Natural killer cell (primary cell): ENCODE data around the gene FXYD1. TPM values are rescaled to one million over a fixed set of nuclear protein-coding genes. Genes with fewer than 3 reads are reported as not detected.

Source experiments
- ATAC-seq, 3 donors: fragments of 150-1000 bp in 2 of 3; fragments of 200-7000 bp in 1 of 3; cut with Tn5 transposase; 1 replicate in 1 of 3; 2 replicates in 2 of 3; pipeline ENCODE4 v1.10.0; 2021; ENCODE audit warnings: mild to moderate bottlenecking in 2 of 3, moderate library complexity in 2 of 3
- DNase-seq, 2 donors: peaks; one replicate each; pipeline versions ENCODE4 v3.0.0 to v3.0.0-alpha.2; 2013 to 2021; ENCODE audit warnings: mixed read lengths in 1 of 2
- H3K27ac ChIP-seq: one replicate; pipeline ENCODE4 v1.5.1; 2013; ENCODE audit warnings: mild to moderate bottlenecking, low read length
- H3K27me3 ChIP-seq: one replicate; pipeline ENCODE4 v1.6.1; 2013; ENCODE audit warnings: low read length; ENCODE audit not compliant: control insufficient read depth, insufficient read depth
- H3K36me3 ChIP-seq: one replicate; pipeline ENCODE4 v1.6.1; 2013; ENCODE audit warnings: low read length; ENCODE audit not compliant: control insufficient read depth, insufficient read depth
- H3K4me1 ChIP-seq: one replicate; pipeline ENCODE4 v1.6.1; 2013; ENCODE audit warnings: low read length; ENCODE audit not compliant: control insufficient read depth, insufficient read depth
- H3K4me3 ChIP-seq: one replicate; pipeline ENCODE4 v1.5.1; 2013; ENCODE audit warnings: low read length
- H3K9me3 ChIP-seq: one replicate; pipeline ENCODE4 v1.6.1; 2013; ENCODE audit warnings: low read length; ENCODE audit not compliant: control insufficient read depth, insufficient read depth
- H3K27ac Mint-ChIP-seq, 2 donors: one replicate each; pipeline ENCODE4 v1.8.0; 2022; ENCODE audit warnings: mild to moderate bottlenecking in 2 of 2, mixed read lengths in 2 of 2, moderate library complexity in 1 of 2
- H3K27me3 Mint-ChIP-seq, 2 donors: one replicate each; pipeline ENCODE4 v1.8.0; 2022; ENCODE audit warnings: low read depth in 2 of 2, mixed read lengths in 2 of 2
- H3K36me3 Mint-ChIP-seq: one replicate; pipeline ENCODE4 v1.8.0; 2022; ENCODE audit warnings: mixed read lengths
- H3K4me1 Mint-ChIP-seq, 2 donors: one replicate each; pipeline ENCODE4 v1.8.0; 2022; ENCODE audit warnings: mixed read lengths in 2 of 2
- H3K4me3 Mint-ChIP-seq: one replicate; pipeline ENCODE4 v1.8.0; 2022; ENCODE audit warnings: mild to moderate bottlenecking, moderate library complexity, mixed read lengths
- H3K9me3 Mint-ChIP-seq, 2 donors: one replicate each; pipeline ENCODE4 v1.8.0; 2022; ENCODE audit warnings: mixed read lengths in 2 of 2
- WGBS: methylation state at CpG from one replicate; pipeline ENCODE4 v1.1.7; 2013; ENCODE audit warnings: missing lambda C conversion rate; ENCODE audit not compliant: insufficient coverage; 5-methylcytosine and 5-hydroxymethylcytosine counted together
- intact Hi-C: fragments of 100-400 bp; cut with micrococcal nuclease; formaldehyde crosslinking; loops from one replicate; pipeline ENCODE4 v1.14.2; 2022
- total RNA-seq, 4 donors: library from RNA; stranded (reverse); fragments of 120-200 nt in 1 of 4; gene quantifications; one replicate each; pipeline versions ENCODE4 v1.2.3 to v1.2.4, GENCODE V29; 2013 to 2022
- TF ChIP-seq, protein P1 (sequence below): fragments of 200-600 bp; IDR thresholded peaks from one replicate; pipeline ENCODE4 v1.8.0; 2022; ENCODE audit warnings: antibody characterized with exemption

FXYD1 gene
- total RNA-seq, 3 donors from 2014 or later (not counting 1 experiment from before 2014, with no cell fraction given) = not detected

DNA sequence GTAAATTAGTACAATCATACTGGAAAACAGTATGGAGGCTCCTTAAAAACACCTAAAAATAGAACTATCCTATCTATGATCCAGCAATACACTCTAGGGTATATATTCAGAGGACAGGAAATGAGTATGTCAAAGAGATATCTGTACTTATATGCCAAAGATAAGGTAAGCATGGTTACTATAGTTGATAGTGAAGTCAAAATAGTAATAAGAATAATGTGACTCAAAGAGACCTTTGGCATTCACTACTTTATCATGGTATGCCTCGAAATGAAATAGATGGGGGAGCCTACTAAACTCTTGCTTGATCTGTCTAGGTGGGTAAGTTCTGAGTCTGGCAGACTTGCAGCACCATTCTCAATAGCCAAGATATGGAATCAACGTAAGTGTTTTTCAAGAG is 46.3 kb downstream of the FXYD1 start:
- no peaks in the 10 kb centered on the region for H3K9me3 ChIP-seq
- Mint-ChIP-seq H3K27ac (no peak overlapping the region), H3K27me3 (no peaks in the 10 kb centered on the region), H3K4me3 (no peak overlapping the region), H3K9me3 (no peaks in the 10 kb centered on the region), H3K4me1 (no peaks in the 10 kb centered on the region), H3K36me3 (no peaks in the 10 kb centered on the region)
- H3K27ac ChIP-seq = no peak overlapping the region
- no peak overlapping the region for H3K4me3 ChIP-seq
- no peaks in the 10 kb centered on the region for H3K36me3 ChIP-seq
- WGBS = 81% methylated on average over 2 of the region's 2 CpGs
- no peak for DNase-seq
- H3K27me3 ChIP-seq = no peaks in the 10 kb centered on the region
- no peak for ATAC-seq
- TF ChIP-seq, protein P1, sequence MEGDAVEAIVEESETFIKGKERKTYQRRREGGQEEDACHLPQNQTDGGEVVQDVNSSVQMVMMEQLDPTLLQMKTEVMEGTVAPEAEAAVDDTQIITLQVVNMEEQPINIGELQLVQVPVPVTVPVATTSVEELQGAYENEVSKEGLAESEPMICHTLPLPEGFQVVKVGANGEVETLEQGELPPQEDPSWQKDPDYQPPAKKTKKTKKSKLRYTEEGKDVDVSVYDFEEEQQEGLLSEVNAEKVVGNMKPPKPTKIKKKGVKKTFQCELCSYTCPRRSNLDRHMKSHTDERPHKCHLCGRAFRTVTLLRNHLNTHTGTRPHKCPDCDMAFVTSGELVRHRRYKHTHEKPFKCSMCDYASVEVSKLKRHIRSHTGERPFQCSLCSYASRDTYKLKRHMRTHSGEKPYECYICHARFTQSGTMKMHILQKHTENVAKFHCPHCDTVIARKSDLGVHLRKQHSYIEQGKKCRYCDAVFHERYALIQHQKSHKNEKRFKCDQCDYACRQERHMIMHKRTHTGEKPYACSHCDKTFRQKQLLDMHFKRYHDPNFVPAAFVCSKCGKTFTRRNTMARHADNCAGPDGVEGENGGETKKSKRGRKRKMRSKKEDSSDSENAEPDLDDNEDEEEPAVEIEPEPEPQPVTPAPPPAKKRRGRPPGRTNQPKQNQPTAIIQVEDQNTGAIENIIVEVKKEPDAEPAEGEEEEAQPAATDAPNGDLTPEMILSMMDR = no peak
- intact Hi-C loops = no loop called here
- H3K4me1 ChIP-seq = no peaks in the 10 kb centered on the region

Other genes with a start within 250 kb of the FXYD1 start
- 1 to 10 TPM; 2.7 to 4.3 (median 3.8) TPM for gene ZNF30, start 211.9 kb upstream of the FXYD1 start, total RNA-seq
- gene ZNF792, start 174.6 kb upstream of the FXYD1 start, total RNA-seq = 10 to 100 TPM; 11.9 to 19.6 (median 16.2) TPM
- 10 to 100 TPM; 57.6 to 80.3 (median 66.6) TPM for gene GRAMD1A, start 138.5 kb upstream of the FXYD1 start, total RNA-seq
- 1 to 10 TPM in 2 of 3 donors, under 1 TPM in 1; 0.94 to 1.5 (median 1.1) TPM for gene SCN1B, start 108.4 kb upstream of the FXYD1 start, total RNA-seq
- not detected for gene HPN, start 97.1 kb upstream of the FXYD1 start, total RNA-seq
- not detected for gene FXYD3, start 23.0 kb upstream of the FXYD1 start, total RNA-seq
- gene LGI4, start 3.8 kb upstream of the FXYD1 start, total RNA-seq = under 1 TPM in 2 of 3 donors, not detected in 1; 0.49 to 0.72 TPM
- gene FXYD7, start 4.4 kb downstream of the FXYD1 start, total RNA-seq = 1 to 10 TPM; 4.0 to 5.4 (median 4.9) TPM
- gene FXYD5, start 15.9 kb downstream of the FXYD1 start, total RNA-seq = 100 to 1,000 TPM; 226 to 270 (median 231) TPM
- not detected for gene FAM187B, start 89.9 kb downstream of the FXYD1 start, total RNA-seq
- gene LSR, start 110.2 kb downstream of the FXYD1 start, total RNA-seq = 1 to 10 TPM; 3.4 to 6.9 (median 6.7) TPM
- 100 to 1,000 TPM; 243 to 253 (median 250) TPM for gene USF2, start 130.1 kb downstream of the FXYD1 start, total RNA-seq
- gene HAMP, start 143.7 kb downstream of the FXYD1 start, total RNA-seq = 1 to 10 TPM in 1 of 3 donors, under 1 TPM in 2; 0.34 to 1.5 (median 0.45) TPM
- not detected for gene MAG, start 153.3 kb downstream of the FXYD1 start, total RNA-seq
- 1 to 10 TPM; 4.3 to 7.0 (median 6.0) TPM for gene CD22, start 190.4 kb downstream of the FXYD1 start, total RNA-seq
- under 1 TPM in 2 of 3 donors, not detected in 1; 0.30 to 0.47 TPM for gene FFAR1, start 209.1 kb downstream of the FXYD1 start, total RNA-seq
- 1 to 10 TPM in 1 of 3 donors, under 1 TPM in 1, not detected in 1; 0.92 to 2.7 TPM for gene FFAR3, start 219.6 kb downstream of the FXYD1 start, total RNA-seq
- 1 to 10 TPM in 1 of 3 donors, under 1 TPM in 1, not detected in 1; 0.19 to 1.5 TPM for gene GPR42, start 232.2 kb downstream of the FXYD1 start, total RNA-seq